IPS-NIHi11 (cell line): Measurements from ENCODE around the gene SESTD1.
"Not testable (repeated sequence)": the region's sequence is repeated elsewhere in the genome, so short reads cannot be mapped to it uniquely, and the experiment has no call there.

Experiments
- DNase-seq: peaks from one replicate; pipeline ENCODE4 v3.0.0; 2012; ENCODE audit warnings: mixed read lengths, low spot score

SESTD1 gene

DNA sequence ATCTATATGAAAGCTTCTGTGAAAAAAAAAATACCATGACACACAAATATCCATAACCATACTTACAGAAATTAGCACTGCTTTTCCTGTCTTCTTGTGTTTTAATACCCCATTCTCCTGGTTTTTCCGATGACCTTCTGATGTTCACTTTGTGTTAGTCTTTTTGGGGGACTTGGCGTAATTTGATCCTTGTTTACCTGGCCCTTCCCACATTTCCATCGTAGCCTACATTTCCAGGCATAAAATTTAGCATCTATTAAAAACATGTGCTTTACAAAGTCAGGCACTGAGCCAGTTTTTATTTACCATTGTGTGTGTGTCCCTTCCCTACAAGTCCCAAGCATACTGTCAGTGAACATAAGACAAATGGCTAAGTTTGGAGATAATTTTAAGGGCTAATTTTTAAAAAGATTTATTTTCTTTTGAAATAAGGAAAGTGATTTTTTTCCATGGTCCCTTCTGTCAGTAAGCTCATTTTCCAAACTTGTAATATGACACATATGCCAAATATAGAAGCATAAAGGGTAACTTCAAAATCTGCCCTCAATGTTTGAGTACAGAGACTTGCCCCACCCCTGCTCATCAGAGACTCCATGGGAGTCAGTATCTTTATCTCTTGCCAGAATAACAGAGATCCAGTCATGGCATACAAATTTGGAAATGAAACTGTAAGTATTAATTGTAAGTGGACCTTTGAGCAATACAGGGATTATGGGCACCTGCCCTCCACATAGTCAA is 27.3 kb downstream of the SESTD1 start:
- no peak for DNase-seq

DNA sequence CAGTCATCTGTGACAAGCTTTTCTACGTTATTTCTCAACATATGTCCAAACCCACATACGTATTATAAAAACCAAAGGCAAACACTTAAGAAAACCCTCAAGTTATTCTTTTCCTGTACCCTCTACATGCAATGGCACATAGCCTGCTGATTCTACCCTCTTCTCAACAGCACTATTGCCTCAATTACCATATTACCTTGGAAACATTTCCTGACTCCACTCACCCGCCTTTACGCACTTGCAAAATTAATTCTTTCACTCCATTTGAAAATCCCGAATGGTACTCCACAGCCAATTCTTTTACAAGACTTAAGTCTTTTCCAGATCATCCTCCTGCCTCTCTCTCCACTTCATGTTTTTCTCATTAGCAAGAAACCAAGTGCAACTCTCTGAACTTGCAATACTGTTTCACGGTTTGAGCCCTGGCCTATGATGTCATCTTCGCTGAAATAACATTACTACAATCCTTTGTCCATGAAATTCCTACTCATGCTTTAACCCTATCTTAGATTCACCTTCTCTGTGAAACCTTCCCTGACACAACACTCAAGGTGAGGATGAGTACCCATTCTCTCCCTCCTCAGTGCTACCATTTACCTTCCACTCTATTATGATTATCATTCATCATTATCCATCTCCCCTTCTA is 29.0 kb downstream of the SESTD1 start:
- DNase-seq = no peak

DNA sequence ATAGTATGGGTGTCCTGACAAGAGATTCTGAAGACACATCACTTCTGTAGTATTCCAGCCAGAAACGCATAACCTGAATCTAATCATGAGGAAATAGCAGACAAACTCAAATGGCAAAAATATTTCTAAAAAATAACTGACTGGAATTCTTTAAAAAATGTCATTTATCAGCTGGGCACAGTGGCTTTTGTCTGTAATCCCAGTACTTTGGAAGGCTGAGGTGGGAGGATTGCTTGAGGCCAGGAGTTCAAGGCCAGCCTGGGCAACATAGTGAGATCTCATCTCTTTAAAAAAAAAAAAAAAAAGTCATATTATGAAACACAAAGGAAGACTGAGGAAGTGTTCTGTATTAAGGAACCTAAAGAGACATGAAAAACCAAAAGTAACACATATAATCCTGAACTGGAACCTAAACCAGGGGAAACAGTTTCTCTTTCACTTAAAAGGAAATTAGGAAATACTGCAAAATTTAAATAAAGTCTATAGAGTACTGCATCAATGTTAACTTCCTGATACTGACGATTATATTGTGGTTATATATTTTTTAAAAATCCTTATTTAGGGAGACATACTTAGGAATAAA is 29.9 kb downstream of the SESTD1 start:
- DNase-seq = no peak

DNA sequence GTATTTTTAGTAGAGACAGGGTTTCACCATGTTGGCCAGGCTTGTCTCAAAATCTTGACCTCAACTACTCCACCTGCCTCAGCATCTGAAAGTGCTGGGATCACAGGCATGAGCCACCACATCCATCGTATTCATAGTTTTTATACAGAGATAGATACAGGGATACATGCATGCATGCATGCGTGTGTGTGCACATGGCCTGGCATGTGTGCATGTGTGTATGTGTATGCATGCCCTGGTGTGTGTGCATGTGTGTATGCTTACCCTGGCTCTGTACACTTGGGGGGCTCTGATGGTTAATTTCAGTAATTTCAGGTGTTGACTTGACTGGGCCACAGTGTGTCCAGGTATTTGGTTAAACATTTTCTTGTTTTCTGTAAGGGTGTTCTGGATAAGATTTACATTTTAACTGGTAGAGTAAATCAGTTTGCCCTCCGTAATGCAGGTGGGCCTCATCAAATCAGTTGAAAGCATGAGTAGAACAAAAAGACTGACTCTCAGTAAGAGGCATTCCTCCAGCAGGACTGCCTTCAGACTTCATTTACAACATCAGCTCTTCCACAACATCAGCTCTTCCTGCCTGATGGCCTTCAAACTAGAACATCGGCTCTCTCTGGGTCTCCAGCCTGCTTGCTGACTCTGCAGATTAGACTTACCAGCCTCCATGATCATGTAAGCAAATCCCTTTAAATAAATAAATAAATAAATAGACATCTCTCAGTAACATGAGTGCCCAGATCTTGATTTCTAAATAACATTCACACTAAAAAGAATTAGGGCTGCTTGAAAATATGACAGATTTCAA is 30.8 kb downstream of the SESTD1 start:
- no peak for DNase-seq

DNA sequence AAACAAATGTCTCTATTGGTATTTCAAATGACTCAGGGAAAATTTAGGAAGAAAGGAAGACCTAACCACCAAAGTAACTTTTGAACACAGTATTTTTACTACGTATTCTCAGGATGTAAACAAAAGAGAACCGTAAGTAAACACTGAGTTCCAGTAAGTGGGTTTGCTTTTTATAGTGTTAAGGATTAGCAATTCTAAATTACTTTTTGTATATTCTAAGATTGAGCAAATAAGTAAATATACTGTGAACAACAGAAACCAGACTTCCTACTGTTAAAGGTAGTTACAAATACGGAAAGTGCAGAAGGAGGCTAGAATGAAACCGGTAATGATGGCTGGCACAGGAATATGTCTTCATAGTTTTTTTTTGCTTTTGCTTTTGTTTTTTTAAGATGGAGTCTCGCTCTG is 31.5 kb downstream of the SESTD1 start:
- no peak for DNase-seq

DNA sequence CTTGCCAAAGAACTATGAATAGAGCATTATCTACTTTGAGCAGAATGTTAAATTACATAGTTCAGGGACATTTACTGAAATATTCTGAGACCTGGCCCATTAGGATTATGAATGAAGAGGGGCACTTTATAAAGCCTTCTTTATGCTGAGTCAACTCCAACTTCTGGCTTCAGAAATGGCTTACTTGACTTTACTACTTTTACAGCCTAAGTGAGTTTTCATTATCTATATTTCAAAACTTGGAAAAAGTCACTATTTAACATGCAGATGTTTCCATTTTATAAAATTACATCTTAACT is 37.7 kb downstream of the SESTD1 start:
- DNase-seq = no peak

DNA sequence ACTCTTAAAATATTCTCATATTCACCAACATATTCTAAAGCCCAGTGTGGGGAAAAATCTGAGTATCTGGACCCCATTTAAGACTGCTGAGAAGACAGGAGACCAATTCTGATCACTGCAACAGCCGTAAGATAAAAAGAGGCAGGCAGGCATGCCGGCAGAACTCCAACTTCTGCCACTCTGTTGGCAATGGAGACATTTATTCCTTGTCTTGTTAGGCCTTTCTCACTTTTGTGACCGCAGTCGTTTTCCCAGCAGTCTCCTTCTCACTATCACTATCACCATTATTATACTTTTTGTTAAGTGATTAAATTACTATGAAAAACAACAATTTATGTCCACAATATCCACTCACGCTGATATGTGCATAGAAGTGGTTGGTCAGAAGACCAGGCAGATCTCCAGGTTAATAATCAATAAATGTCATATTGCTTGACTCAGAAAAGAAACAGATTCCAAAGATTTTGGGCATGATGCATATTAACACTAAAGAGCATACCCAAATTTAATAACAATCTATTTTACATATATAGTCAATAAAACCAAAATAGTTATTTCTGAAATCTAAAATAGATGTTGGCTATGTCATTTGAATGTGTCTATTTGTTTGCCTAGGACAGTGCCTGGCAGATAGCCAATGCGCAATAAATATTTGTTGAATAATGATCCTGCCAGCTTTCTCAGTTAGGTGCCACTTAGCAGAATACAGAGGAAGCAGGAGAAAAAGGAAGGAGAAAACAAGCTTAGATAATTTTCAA is 38.2 kb downstream of the SESTD1 start:
- no peak for DNase-seq

DNA sequence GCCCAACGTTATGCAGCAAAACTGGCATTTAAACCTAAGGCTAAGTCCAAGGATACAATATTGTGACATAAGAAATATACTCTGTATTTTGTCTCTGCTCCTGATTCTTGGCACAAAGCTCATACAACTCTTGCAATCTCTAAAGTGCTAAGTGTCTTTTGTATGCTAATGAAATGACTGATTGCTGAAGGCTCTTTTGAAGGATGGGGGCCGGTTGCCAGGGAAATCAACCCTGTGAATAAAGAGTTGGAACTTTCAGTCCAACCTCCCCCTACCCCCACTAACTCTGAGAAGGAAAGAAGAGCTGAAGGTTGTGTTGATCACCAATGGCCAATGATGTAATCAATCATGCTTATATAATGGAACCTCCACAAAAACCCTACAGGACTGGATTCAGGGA is 40.3 kb downstream of the SESTD1 start:
- DNase-seq = no peak

DNA sequence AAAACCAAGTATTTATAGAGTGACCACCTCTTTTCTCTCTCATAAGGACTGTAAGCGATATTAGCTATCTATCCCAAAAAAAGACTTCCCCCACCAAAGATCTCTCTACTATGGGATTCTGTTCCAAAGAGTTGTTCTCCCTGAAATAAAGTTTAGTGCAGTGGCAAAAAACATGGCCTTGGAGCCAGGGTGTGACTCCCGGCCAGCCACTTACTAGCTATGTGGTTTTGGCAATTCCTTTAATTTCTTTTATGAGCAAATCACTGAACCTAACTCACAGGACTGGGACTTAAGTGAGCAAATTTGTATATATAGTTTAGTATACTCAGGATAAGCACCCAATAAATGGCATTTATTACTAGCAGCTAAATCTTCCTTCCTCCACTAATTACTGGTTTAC is 42.6 kb downstream of the SESTD1 start:
- no peak for DNase-seq

DNA sequence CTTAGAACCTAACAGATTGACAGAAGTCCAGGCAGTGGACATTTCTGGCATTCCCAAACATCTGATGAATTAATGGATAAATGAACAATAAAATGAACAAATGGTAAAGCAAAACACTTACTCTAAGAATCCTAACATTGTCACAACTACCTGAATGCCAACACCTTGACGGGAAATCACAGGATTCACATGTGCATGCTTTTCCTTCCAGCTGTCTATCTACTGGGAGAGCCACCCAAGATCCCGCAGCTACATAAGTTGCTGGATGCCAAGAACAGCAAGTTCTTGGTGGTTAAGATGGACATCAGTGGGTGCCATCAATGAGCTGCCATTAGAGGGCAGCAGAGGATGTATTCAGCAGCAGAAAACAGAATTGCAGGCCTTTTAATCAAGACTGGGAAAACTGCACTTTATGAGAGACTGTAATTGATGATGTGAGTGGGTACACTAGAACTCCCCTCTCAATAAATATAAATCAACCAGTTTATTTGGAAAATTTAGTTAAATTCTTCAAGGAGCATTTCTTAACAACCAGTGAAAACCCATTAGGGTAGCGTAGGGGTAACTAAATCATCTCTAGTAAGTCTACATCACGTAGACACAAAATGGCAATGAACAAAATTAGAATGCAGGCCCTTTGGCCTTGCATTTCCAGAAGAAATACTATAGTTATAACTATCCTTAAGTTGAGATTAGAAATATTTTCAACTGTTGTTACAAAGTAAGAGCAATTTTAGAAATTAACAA is 45.6 kb downstream of the SESTD1 start:
- peak; percentile 64 for DNase-seq

DNA sequence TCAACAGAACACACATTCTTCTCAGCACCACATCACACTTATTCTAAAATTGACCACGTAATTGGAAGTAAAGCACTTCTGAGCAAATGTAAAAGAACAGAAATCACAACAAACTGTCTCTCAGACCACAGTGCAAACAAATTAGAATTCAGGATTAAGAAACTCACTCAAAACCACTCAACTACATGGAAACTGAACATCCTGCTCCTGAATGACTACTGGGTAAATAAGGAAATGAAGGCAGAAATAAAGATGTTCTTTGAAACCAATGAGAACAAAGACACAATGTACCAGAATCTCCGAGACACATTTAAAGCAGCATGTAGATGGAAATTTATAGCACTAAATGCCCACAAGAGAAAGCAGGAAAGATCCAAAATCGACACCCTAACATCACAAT is 50.0 kb downstream of the SESTD1 start:
- DNase-seq = not testable (repeated sequence)

DNA sequence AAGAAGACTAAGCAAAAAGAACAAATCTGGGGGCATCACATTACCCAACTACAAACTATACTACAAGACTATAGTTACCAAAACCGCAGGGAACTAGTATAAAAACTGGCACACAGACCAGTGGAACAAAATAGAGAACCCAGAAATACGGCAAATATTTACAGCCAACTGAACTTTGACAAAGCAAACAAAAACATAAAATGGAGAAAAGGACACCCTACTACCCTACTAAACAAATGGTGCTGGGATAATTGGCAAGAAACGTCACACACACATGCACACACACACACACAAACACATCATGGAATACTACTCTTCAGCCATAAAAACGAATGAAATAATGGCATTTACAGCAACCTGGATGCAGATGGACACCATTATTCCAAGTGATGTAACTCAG is 53.3 kb downstream of the SESTD1 start:
- DNase-seq = no peak

DNA sequence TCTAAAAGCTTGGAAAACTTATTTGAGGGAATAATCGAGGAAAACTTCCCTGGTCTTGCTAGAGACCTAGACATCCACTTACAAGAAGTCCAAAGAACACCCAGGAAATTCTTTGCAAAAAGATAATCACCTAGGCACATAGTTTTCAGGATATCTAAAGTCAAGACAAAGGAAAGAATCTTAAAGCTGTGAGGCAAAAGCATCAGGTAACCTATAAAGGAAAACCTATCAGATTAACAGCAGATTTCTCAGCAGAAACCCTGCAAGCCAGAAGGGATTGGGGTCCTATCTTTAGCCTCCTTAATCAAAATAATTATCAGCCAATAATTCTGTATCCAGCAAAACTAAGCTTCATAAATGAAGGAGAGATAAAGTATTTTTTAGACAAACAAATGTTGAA is 56.4 kb downstream of the SESTD1 start:
- DNase-seq = not testable (repeated sequence)

DNA sequence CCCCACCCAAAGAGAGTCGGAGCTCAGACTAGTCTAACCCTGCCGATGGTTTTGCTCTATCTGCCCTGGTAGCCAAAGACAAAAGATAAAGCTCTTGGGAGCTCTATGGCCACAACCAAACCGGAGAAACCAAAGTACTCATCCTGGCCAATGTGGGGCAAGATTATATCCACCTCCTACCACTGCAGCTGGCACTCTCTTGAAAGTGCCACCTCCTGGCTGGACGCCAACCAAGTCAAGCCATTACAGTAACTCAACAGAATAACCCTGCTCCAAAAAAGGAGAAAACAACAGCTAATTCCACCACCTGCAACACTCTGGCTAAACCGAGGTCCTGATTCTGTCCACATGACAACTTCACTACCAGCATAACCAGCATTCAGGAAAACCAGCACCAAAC is 57.6 kb downstream of the SESTD1 start:
- no peak for DNase-seq

DNA sequence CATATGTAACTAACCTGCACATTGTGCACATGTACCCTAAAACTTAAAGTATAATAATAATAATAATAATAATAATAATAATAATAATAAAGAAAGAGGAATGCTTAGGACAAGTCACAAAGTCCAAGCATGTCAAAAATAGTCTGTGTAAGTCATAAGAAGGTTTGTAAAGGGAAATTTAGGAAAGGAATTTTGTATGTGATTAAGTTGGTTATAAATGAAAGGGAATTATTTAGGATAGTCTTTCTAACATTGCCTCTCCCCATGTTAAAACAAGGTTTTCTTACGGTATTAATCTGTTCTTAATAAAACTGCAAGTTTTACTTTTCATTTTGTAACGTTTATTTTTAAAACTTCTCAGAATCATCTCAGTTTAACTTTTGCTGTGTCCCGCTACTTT is 62.8 kb downstream of the SESTD1 start:
- no peak for DNase-seq

DNA sequence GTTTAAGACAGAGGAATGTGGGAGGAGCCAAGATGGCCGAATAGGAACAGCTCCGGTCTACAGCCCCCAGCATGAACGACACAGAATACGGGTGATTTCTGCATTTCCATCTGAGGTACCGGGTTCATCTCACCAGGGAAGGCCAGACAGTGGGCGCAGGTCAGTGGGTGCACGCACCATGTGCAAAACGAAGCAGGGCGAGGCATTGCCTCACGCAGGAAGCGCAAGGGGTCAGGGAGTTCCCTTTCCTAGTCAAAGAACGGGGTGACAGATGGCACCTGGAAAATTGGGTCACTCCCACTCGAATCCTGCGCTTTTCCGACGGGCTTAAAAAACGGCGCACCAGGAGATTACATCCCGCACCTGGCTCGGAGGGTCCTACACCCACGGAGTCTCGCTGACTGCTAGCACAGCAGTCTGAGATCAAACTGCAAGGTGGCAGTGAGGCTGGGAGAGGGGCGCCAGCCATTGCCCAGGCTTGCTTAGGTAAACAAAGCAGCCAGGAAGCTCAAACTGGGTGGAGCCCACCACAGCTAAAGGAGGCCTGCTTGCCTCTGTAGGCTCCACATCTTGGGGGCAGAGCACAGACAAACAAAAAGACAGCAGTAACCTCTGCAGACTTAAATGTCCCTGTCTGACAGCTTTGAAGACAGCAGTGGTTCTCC is 68.6 kb downstream of the SESTD1 start:
- DNase-seq = not testable (repeated sequence)

DNA sequence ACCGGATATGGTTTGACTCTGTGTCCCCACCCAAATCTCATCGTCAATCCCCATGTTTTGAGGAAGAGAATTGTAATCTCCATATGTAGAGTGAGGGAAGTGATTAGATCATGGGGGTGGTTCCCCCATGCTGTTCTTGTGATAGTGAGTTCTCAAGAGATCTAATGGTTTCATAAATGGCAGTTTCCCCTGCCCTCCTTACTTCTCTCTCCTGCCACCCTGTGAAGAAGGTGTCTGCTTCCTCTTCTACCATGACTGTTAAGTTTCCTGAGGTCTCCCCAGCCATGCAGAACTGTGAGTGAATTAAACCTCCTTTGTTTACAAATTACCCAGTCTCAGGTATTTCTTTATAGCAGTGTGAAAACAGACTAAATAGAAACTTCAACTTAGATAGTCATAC is 69.5 kb downstream of the SESTD1 start:
- no peak for DNase-seq

DNA sequence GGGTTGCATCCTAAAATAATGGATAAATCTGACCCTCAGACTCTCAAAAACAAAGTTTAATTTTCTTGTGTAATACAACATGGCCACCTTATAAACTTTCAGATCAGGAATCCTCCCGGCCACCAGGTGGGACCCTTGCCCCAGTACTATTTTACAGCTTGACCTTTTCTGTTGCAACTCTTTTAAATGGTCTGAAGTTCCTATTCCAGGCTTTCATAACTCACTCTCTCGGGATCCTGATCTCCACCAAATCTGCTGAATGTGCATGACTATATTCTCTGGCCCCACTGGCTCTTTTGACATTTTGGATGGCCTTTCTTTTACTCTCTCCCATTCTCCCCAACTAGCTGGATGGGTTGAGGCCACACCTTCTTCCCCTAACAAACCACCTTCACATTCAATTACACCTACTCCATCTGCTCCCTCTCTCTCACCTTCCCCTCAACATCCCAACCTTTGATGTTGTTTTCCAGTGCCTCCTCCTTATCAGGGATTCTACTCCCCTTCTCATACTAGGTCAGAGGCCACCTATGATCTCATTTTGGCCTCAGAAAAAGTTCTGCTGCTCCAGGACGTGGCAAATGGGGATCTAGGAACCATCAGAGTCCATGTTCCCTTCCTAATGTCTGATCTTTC is 70.8 kb downstream of the SESTD1 start:
- no peak for DNase-seq

DNA sequence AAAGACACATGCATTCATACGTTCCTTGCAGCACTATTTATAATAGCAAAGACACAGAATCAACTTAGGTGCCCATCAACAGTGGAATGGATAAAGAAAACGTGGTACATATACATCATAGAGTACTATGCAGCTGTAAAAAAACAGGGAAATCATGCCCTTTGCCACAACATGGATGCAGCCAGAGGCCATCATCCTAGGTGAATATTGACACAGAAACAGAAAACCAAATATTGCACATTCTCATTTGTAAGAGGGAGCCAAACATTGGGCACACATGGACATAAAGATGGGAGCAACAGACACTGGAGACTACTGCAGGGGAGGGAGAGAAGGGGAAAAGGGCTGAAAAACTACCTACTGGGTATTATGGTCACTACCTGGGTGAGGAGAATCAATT is 73.5 kb downstream of the SESTD1 start:
- no peak for DNase-seq

DNA sequence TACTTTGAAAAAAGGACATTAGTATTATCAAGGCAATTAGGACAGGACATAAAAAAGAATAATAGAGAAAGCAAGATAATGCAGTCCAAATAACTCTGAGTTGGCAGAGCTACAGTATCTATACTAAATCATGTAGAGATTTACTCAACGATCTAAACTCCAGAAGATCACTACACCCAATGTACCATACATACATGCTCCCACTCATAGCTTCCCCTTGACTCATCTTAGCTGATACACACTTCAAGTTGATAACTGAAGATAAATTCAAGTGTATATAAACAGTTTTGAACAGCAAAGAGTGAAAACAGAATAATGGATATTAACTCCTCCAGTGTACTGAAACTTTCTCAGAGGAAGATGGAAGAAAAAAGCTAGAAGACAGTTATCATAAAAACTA is 78.5 kb downstream of the SESTD1 start:
- no peak for DNase-seq
